ENCODE data around the gene MYO1D. TPM values are rescaled to one million over a fixed set of nuclear protein-coding genes. Genes with fewer than 3 reads are reported as not detected.
"Not testable (repeated sequence)": the region's sequence is repeated elsewhere in the genome, so short reads cannot be mapped to it uniquely, and the experiment has no call there.

MYO1D gene
- total and polyA plus RNA-seq, 2 donors (not counting 3 experiments of a cell fraction or from before 2014, with no cell fraction given) = 37.8 to 85.5 TPM

GRCh38 chr17:32739722-32740121 is 137.2 kb downstream of the MYO1D start:
- Histone ChIP-seq H3K4me1 (ENCODE audit: control insufficient read depth, extremely low read depth, insufficient read depth, low read length) (peaks cover 12% of the 10 kb centered on the region), H3K9ac (replicated peaks; ENCODE audit: extremely low read depth, insufficient read depth, low read length) (no peak overlapping the region), H3K36me3 (ENCODE audit: control insufficient read depth in 2 of 2, extremely low read depth in 1 of 2, insufficient read depth in 2 of 2, low read length in 2 of 2) (peaks cover 1 to 2% of the 10 kb centered on the region in 2 experiments), H2AFZ (ENCODE audit: low read depth, low read length) (no peak overlapping the region), H3K9me1 (replicated peaks; ENCODE audit: control insufficient read depth, extremely low read depth, insufficient read depth, low read length) (no peaks in the 10 kb centered on the region), H4K20me1 (replicated peaks; ENCODE audit: control insufficient read depth, extremely low read depth, insufficient read depth, low read length) (no peaks in the 10 kb centered on the region), H3K4me3 (replicated peaks in 1 of 3; ENCODE audit: insufficient read depth in 1 of 3, low read depth in 1 of 3, low read length in 3 of 3) (no peak overlapping the region), H3K9me3 (replicated peaks; ENCODE audit: control insufficient read depth, insufficient read depth, low read length) (no peaks in the 10 kb centered on the region), H3K4me2 (ENCODE audit: insufficient read depth, low read length) (no peak overlapping the region), H3K27me3 (ENCODE audit: control insufficient read depth in 2 of 2, insufficient read depth in 2 of 2, low read length in 2 of 2) (no peaks in the 10 kb centered on the region), H3K27ac (ENCODE audit: insufficient read depth, low read depth, low read length) (no peak overlapping the region), H3K79me2 (ENCODE audit: control insufficient read depth, insufficient read depth, low read length) (no peaks in the 10 kb centered on the region)
- DNase-seq (ENCODE audit: low read depth, low spot score) (no peak), FAIRE-seq (no peak)
- dilution Hi-C loops (cut with MboI; ENCODE audit: extremely low pct_ligation_motif_present, low sequenced_read_pairs) (no loop called here), intact Hi-C loops (cut with micrococcal nuclease) (no loop called here)
- CTCF ChIA-PET = no interaction called here
- TF ChIP-seq EZH2 (IDR thresholded peaks at IDR 0.05; ENCODE audit: borderline replicate concordance, low read depth, low read length, severe bottlenecking) (no peak), MAX (IDR thresholded peaks at IDR 0.05; ENCODE audit: insufficient read depth, insufficient read length) (no peak), FOS (IDR thresholded peaks at IDR 0.05; ENCODE audit: borderline replicate concordance, insufficient read depth, low read length) (no peak), MYC (IDR thresholded peaks at IDR 0.05; ENCODE audit: low read depth, low read length) (no peak), CTCF (IDR thresholded peaks at IDR 0.05; ENCODE audit: extremely low read depth in 1 of 2, insufficient read depth in 1 of 2, low read depth in 1 of 2, low read length in 2 of 2) (no peak), JUN (IDR thresholded peaks at IDR 0.05; ENCODE audit: borderline replicate concordance, insufficient read depth, insufficient read length, low read depth) (no peak), GATA2 (IDR thresholded peaks at IDR 0.05; ENCODE audit: insufficient read depth, insufficient read length, low read depth, low read length) (no peak), POLR2AphosphoS5 (IDR thresholded peaks at IDR 0.05; ENCODE audit: insufficient read depth, low read depth, low read length) (no peak), POLR2A (IDR thresholded peaks at IDR 0.05; ENCODE audit: low read depth, low read length) (no peak)
- BruUV-seq (replicated peaks) = no TSS peak
- POLR2A ChIA-PET = no interaction called here

GRCh38 chr17:32739151-32739550 is 137.8 kb downstream of the MYO1D start:
- H2AFZ ChIP-seq (ENCODE audit: low read depth, low read length); H3K9me1 ChIP-seq (replicated peaks; ENCODE audit: control insufficient read depth, extremely low read depth, insufficient read depth, low read length); BruUV-seq (replicated peaks); FAIRE-seq; H3K4me3 ChIP-seq (replicated peaks in 1 of 3; ENCODE audit: insufficient read depth in 1 of 3, low read depth in 1 of 3, low read length in 3 of 3); H3K36me3 ChIP-seq (ENCODE audit: control insufficient read depth in 2 of 2, extremely low read depth in 1 of 2, insufficient read depth in 2 of 2, low read length in 2 of 2); H4K20me1 ChIP-seq (replicated peaks; ENCODE audit: control insufficient read depth, extremely low read depth, insufficient read depth, low read length); H3K79me2 ChIP-seq (ENCODE audit: control insufficient read depth, insufficient read depth, low read length); DNase-seq (ENCODE audit: low read depth, low spot score); POLR2A ChIA-PET; intact Hi-C loops (cut with micrococcal nuclease); H3K9me3 ChIP-seq (replicated peaks; ENCODE audit: control insufficient read depth, insufficient read depth, low read length); H3K4me2 ChIP-seq (ENCODE audit: insufficient read depth, low read length); CTCF ChIA-PET; H3K27ac ChIP-seq (ENCODE audit: insufficient read depth, low read depth, low read length); H3K27me3 ChIP-seq (ENCODE audit: control insufficient read depth in 2 of 2, insufficient read depth in 2 of 2, low read length in 2 of 2); dilution Hi-C loops (cut with MboI; ENCODE audit: extremely low pct_ligation_motif_present, low sequenced_read_pairs); H3K9ac ChIP-seq (replicated peaks; ENCODE audit: extremely low read depth, insufficient read depth, low read length): not testable (repeated sequence)
- H3K4me1 ChIP-seq (ENCODE audit: control insufficient read depth, extremely low read depth, insufficient read depth, low read length) = peaks cover 12% of the 10 kb centered on the region
